ENCODE data around the gene SH2D7. TPM values are rescaled to one million over a fixed set of nuclear protein-coding genes. Genes with fewer than 3 reads are reported as not detected.
"Not testable (repeated sequence)": the region's sequence is repeated elsewhere in the genome, so short reads cannot be mapped to it uniquely, and the experiment has no call there.

SH2D7 gene
- total RNA-seq, 1 donor from 2014 or later, result not detected

- ATAC-seq (ENCODE audit: poor library complexity); intact Hi-C loops (cut with DNase I): not testable (repeated sequence)
Observed at GRCh38 chr15:78151075-78151474, 58.7 kb downstream of the SH2D7 start.

More at GRCh38 chr15:78151075-78151474, 58.7 kb downstream of the SH2D7 start:
- not testable (repeated sequence) for DNase-seq

Other genes with a start within 250 kb of the SH2D7 start
- 9.8 TPM for gene TBC1D2B, start 14.8 kb upstream of the SH2D7 start, total RNA-seq
- gene CIB2, start 38.9 kb downstream of the SH2D7 start, total RNA-seq, result 21.9 TPM
- gene IDH3A, start 56.8 kb downstream of the SH2D7 start, total RNA-seq, result 448 TPM
- 0.38 TPM for gene ACSBG1, start 142.0 kb downstream of the SH2D7 start, total RNA-seq
- gene DNAJA4, start 172.0 kb downstream of the SH2D7 start, total RNA-seq, result 79.9 TPM
- gene SKIC8, start 207.0 kb downstream of the SH2D7 start, total RNA-seq, result 25.2 TPM
- gene CRABP1, start 247.8 kb downstream of the SH2D7 start, total RNA-seq, result not detected

All from Right ventricle myocardium superior (tissue), 1 donor.